OCI-LY7 (cell line): ENCODE data around the gene FIBP. TPM values are rescaled to one million over a fixed set of nuclear protein-coding genes. Genes with fewer than 3 reads are reported as not detected.

Source experiments
- BruUV-seq: library from RNA; stranded (reverse); fragments of 400-500 nt; replicated peaks from 2 replicates; lab custom pipeline; 2021; lab: Mats Ljungman, UMichigan
- CTCF ChIA-PET: fragments of 300-600 bp; sonication (Branson Sonifier 250); formaldehyde crosslinking; loops from one replicate; lab custom pipeline; 2022; ENCODE audit warnings: antibody characterized with exemption; ENCODE audit not compliant: unreplicated experiment; lab: Charles Lee
- POLR2A ChIA-PET: fragments of 300-600 bp; sonication (Branson Sonifier 250); formaldehyde crosslinking; loops from one replicate; lab custom pipeline; 2022; ENCODE audit warnings: antibody characterized with exemption; lab: Charles Lee
- DNase-seq: peaks from one replicate; pipeline ENCODE4 v3.0.0-alpha.2; 2015; ENCODE audit warnings: low spot score
- H2AFZ ChIP-seq: fragments of 200-600 bp; sonication (generic), shearing (Covaris generic); 2 replicates; pipeline ENCODE4 v1.6.1; 2014; ENCODE audit warnings: mild to moderate bottlenecking, antibody characterized with exemption, low read length, moderate library complexity
- H3K27ac ChIP-seq: fragments of 200-600 bp; sonication (generic); 2 replicates; pipeline ENCODE4 v1.5.1; 2014; ENCODE audit warnings: mixed run types, low read depth, mild to moderate bottlenecking, moderate library complexity, low read length, inconsistent platforms; ENCODE audit not compliant: poor library complexity, severe bottlenecking
- H3K36me3 ChIP-seq: fragments of 200-600 bp; sonication (generic); 2 replicates; pipeline ENCODE4 v1.6.1; 2014; ENCODE audit warnings: mild to moderate bottlenecking, antibody characterized with exemption, low read length, moderate library complexity, mixed read lengths; ENCODE audit not compliant: insufficient read depth
- H3K4me1 ChIP-seq: fragments of 200-600 bp; sonication (generic); 2 replicates; pipeline ENCODE4 v1.5.1; 2014; ENCODE audit warnings: mild to moderate bottlenecking, low read length; ENCODE audit not compliant: insufficient read depth, poor library complexity, severe bottlenecking
- H3K4me2 ChIP-seq: fragments of 200-600 bp; sonication (generic); 2 replicates; pipeline ENCODE4 v1.6.1; 2014; ENCODE audit warnings: mild to moderate bottlenecking, low read length
- H3K4me3 ChIP-seq: fragments of 200-600 bp; sonication (generic); 2 replicates; pipeline ENCODE4 v1.5.1; 2014; ENCODE audit warnings: mild to moderate bottlenecking, low read depth, low read length; ENCODE audit not compliant: poor library complexity, severe bottlenecking
- H3K79me2 ChIP-seq: fragments of 200-600 bp; sonication (generic); 2 replicates; pipeline ENCODE4 v1.6.1; 2016; ENCODE audit warnings: low read depth, mild to moderate bottlenecking, low read length, moderate library complexity, mixed read lengths; ENCODE audit not compliant: insufficient read depth
- H3K9me2 ChIP-seq: fragments of 200-600 bp; sonication (generic); 2 replicates; pipeline ENCODE4 v1.6.1; 2016; ENCODE audit warnings: mild to moderate bottlenecking, low read length, mixed read lengths; ENCODE audit not compliant: insufficient read depth
- H3K9me3 ChIP-seq: fragments of 200-600 bp; sonication (generic); 2 replicates; pipeline ENCODE4 v1.6.1; 2014; ENCODE audit warnings: mild to moderate bottlenecking, mixed run types, low read length, mixed read lengths
- H4K20me1 ChIP-seq: fragments of 200-600 bp; sonication (generic); 2 replicates; pipeline ENCODE4 v1.6.1; 2014; ENCODE audit warnings: mild to moderate bottlenecking, antibody characterized with exemption, low read length, moderate library complexity, mixed read lengths; ENCODE audit not compliant: insufficient read depth
- CTCF ChIP-seq: fragments of 200-600 bp; sonication (generic); conservative IDR thresholded peaks from 2 replicates; pipeline ENCODE4 v1.5.1; 2014; ENCODE audit warnings: mild to moderate bottlenecking, antibody characterized with exemption, low read length, moderate library complexity, mixed read lengths
- EZH2phosphoT487 ChIP-seq: fragments of 200-600 bp; sonication (generic); IDR thresholded peaks from 2 replicates; pipeline ENCODE4 v1.6.1; 2018; ENCODE audit warnings: low read depth, borderline replicate concordance, mild to moderate bottlenecking, mixed run types, antibody characterized with exemption, low read length, moderate library complexity, mixed read lengths
- intact Hi-C: fragments of 100-400 bp; cut with micrococcal nuclease; formaldehyde crosslinking; loops from one replicate; pipeline ENCODE4 v1.10.0; 2022; ENCODE audit not compliant: unreplicated experiment
- total RNA-seq, 2 experiments: library from RNA; depleted of rRNA in 1 of 2; stranded (reverse); fragments of >200 nt in 1 of 2; shearing (Covaris generic) in 1 of 2; gene quantifications; 2 replicates each; pipeline ENCODE4 v1.2.3, GENCODE V29; 2014 to 2022

FIBP gene
- total RNA-seq, 2 experiments from 2014 or later: 97.3 to 184 TPM

GRCh38 chr11:65896034-65896999 is 8.0 kb upstream of the FIBP start:
- DNase-seq: no peak
- ChIA-PET CTCF (no interaction called here), POLR2A (interaction anchor here (0.6 kb wide), 1 partner anchor 200 kb away, joined by 3 read pairs; no protein-coding TSS in a partner anchor)
- H3K36me3 ChIP-seq: peaks cover 3% of the 10 kb centered on the region; the same call in 1 of the 2 replicates
- H3K4me3 ChIP-seq: no peak overlapping the region
- H3K79me2 ChIP-seq: peaks cover 18% of the 10 kb centered on the region
- no peaks in the 10 kb centered on the region for H3K9me3 ChIP-seq
- TF ChIP-seq EZH2phosphoT487 (no peak), CTCF (no peak)
- H4K20me1 ChIP-seq: peaks cover 5% of the 10 kb centered on the region; the same call in 1 of the 2 replicates
- peaks cover 44% of the 10 kb centered on the region for H3K4me1 ChIP-seq
- no peaks in the 10 kb centered on the region for H3K9me2 ChIP-seq
- H3K4me2 ChIP-seq: no peak overlapping the region
- no peak overlapping the region for H2AFZ ChIP-seq
- no TSS peak for BruUV-seq
- intact Hi-C loops: no loop called here
- no peak overlapping the region for H3K27ac ChIP-seq

GRCh38 chr11:65895482-65895981 is 7.3 kb upstream of the FIBP start:
- H3K4me3 ChIP-seq: no peak overlapping the region
- POLR2A ChIA-PET: interaction anchor here (0.5 kb wide), 1 partner anchor 59 kb away, joined by 5 read pairs; no protein-coding TSS in a partner anchor
- peaks cover 41% of the 10 kb centered on the region for H3K4me1 ChIP-seq
- H3K27ac ChIP-seq: no peak overlapping the region
- H3K4me2 ChIP-seq: no peak overlapping the region
- TF ChIP-seq CTCF: no peak
- TF ChIP-seq EZH2phosphoT487: no peak
- no peak overlapping the region for H2AFZ ChIP-seq
- H3K36me3 ChIP-seq: peaks cover 5% of the 10 kb centered on the region; the same call in 1 of the 2 replicates
- no peaks in the 10 kb centered on the region for H3K9me3 ChIP-seq
- no peaks in the 10 kb centered on the region for H3K9me2 ChIP-seq
- intact Hi-C loops: no loop called here
- CTCF ChIA-PET: no interaction called here
- BruUV-seq: no TSS peak
- peaks cover 5% of the 10 kb centered on the region; the same call in 1 of the 2 replicates for H4K20me1 ChIP-seq
- no peak for DNase-seq
- H3K79me2 ChIP-seq: peaks cover 25% of the 10 kb centered on the region
